Measurements from ENCODE around the gene RABGGTA. TPM values are rescaled to one million over a fixed set of nuclear protein-coding genes. Genes with fewer than 3 reads are reported as not detected.

Gene RABGGTA
- total and polyA plus RNA-seq, 2 donors (not counting 1 experiment from before 2014, with no cell fraction given) = 70.1 to 159 TPM

- intact Hi-C loops (cut with micrococcal nuclease) = no loop called here
- ATAC-seq (ENCODE audit: low read depth) = no peak
- Mint-ChIP-seq H3K4me1 (peaks cover 27% of the 10 kb centered on the region), H3K9me3 (ENCODE audit: insufficient read depth) (no peaks in the 10 kb centered on the region), H3K27ac (no peak overlapping the region), H3K4me3 (no peak overlapping the region), H3K27me3 (peaks cover 11% of the 10 kb centered on the region)
- Histone ChIP-seq H3K4me3 (ENCODE audit: control extremely low read depth in 1 of 5, extremely low read depth in 1 of 5, insufficient read depth in 1 of 5, low read depth in 2 of 5, low read length in 4 of 5) (no peak overlapping the region), H4K20me1 (ENCODE audit: control insufficient read depth, insufficient read depth, low read length, poor library complexity, severe bottlenecking) (no peaks in the 10 kb centered on the region), H2AFZ (ENCODE audit: insufficient read depth, low read depth, low read length, poor library complexity, severe bottlenecking) (no peak overlapping the region), H3K4me2 (replicated peaks; ENCODE audit: low read depth, low read length, poor library complexity, severe bottlenecking) (no peak overlapping the region), H3K9ac (ENCODE audit: low read length) (no peak overlapping the region), H3K27me3 (replicated peaks in 1 of 4; ENCODE audit: control extremely low read depth in 1 of 4, control insufficient read depth in 3 of 4, insufficient read depth in 4 of 4, low read length in 3 of 4) (peaks cover 0 to 6% (median 0%) of the 10 kb centered on the region in 4 experiments), H3K27ac (ENCODE audit: low read length in 2 of 2) (no peak overlapping the region), H3K9me3 (ENCODE audit: control extremely low read depth in 1 of 3, control insufficient read depth in 2 of 3, insufficient read depth in 1 of 3, low read length in 2 of 3) (no peaks in the 10 kb centered on the region), H3K4me1 (ENCODE audit: control insufficient read depth in 2 of 2, insufficient read depth in 2 of 2, low read length in 2 of 2) (peaks cover 20 to 26% of the 10 kb centered on the region in 2 donors), H3K79me2 (ENCODE audit: control insufficient read depth, insufficient read depth, low read length) (no peaks in the 10 kb centered on the region), H3K36me3 (replicated peaks in 1 of 2; ENCODE audit: control extremely low read depth in 1 of 2, control insufficient read depth in 1 of 2, extremely low read depth in 1 of 2, insufficient read depth in 2 of 2, low read length in 1 of 2) (no peaks in the 10 kb centered on the region)
- 96% methylated on average over 2 of the region's 3 CpGs for WGBS (ENCODE audit: insufficient coverage)
- ChIA-PET POLR2A (no interaction called here), CTCF (interaction anchor here (1.1 to 2.1 kb wide), 4 partner anchors 10 to 19 kb away, joined by 3 to 14 read pairs (median 8); partner anchors contain the start of gene CIDEB)
- no peak for TF ChIP-seq EZH2 (IDR thresholded peaks at IDR 0.05; ENCODE audit: borderline replicate concordance, insufficient read depth, low read depth, low read length, poor library complexity, severe bottlenecking)
- no peak for TF ChIP-seq CTCF (IDR thresholded peaks at IDR 0.05)
- no peak for DNase-seq
Measured at GRCh38 chr14:24317141-24317928, 45.9 kb upstream of the RABGGTA start.

GRCh38 chr14:24316597-24316950 lies 45.2 kb upstream of the RABGGTA start:
- Histone ChIP-seq H4K20me1 (ENCODE audit: control insufficient read depth, insufficient read depth, low read length, poor library complexity, severe bottlenecking) (no peaks in the 10 kb centered on the region), H2AFZ (ENCODE audit: insufficient read depth, low read depth, low read length, poor library complexity, severe bottlenecking) (no peak overlapping the region), H3K27me3 (replicated peaks in 1 of 4; ENCODE audit: control extremely low read depth in 1 of 4, control insufficient read depth in 3 of 4, insufficient read depth in 4 of 4, low read length in 3 of 4) (peaks cover 0 to 6% (median 0%) of the 10 kb centered on the region in 4 experiments), H3K9ac (ENCODE audit: low read length) (no peak overlapping the region), H3K4me2 (replicated peaks; ENCODE audit: low read depth, low read length, poor library complexity, severe bottlenecking) (no peak overlapping the region), H3K27ac (ENCODE audit: low read length in 2 of 2) (no peak overlapping the region), H3K4me3 (ENCODE audit: control extremely low read depth in 1 of 5, extremely low read depth in 1 of 5, insufficient read depth in 1 of 5, low read depth in 2 of 5, low read length in 4 of 5) (no peak overlapping the region), H3K4me1 (ENCODE audit: control insufficient read depth in 2 of 2, insufficient read depth in 2 of 2, low read length in 2 of 2) (peaks cover 27 to 33% of the 10 kb centered on the region in 2 donors), H3K79me2 (ENCODE audit: control insufficient read depth, insufficient read depth, low read length) (no peaks in the 10 kb centered on the region), H3K9me3 (ENCODE audit: control extremely low read depth in 1 of 3, control insufficient read depth in 2 of 3, insufficient read depth in 1 of 3, low read length in 2 of 3) (no peaks in the 10 kb centered on the region), H3K36me3 (replicated peaks in 1 of 2; ENCODE audit: control extremely low read depth in 1 of 2, control insufficient read depth in 1 of 2, extremely low read depth in 1 of 2, insufficient read depth in 2 of 2, low read length in 1 of 2) (no peaks in the 10 kb centered on the region)
- WGBS (ENCODE audit: insufficient coverage) = 94% methylated on average over 18 of the region's 18 CpGs
- no peaks in the 10 kb centered on the region for H3K9me3 Mint-ChIP-seq (ENCODE audit: insufficient read depth)
- DNase-seq (no peak), ATAC-seq (ENCODE audit: low read depth) (no peak)
- peaks cover 11% of the 10 kb centered on the region for H3K27me3 Mint-ChIP-seq
- H3K4me1 Mint-ChIP-seq = peaks cover 34% of the 10 kb centered on the region
- POLR2A ChIA-PET = no interaction called here
- CTCF ChIA-PET = no interaction called here
- H3K27ac Mint-ChIP-seq = no peak overlapping the region
- no peak overlapping the region for H3K4me3 Mint-ChIP-seq
- TF ChIP-seq EZH2 (IDR thresholded peaks at IDR 0.05; ENCODE audit: borderline replicate concordance, insufficient read depth, low read depth, low read length, poor library complexity, severe bottlenecking) = no peak
- TF ChIP-seq CTCF (IDR thresholded peaks at IDR 0.05) = no peak
- intact Hi-C loops (cut with micrococcal nuclease) = no loop called here
